HG02678 (cell line): ENCODE measurements around the gene KIF1C.
"Not testable (repeated sequence)": the region's sequence is repeated elsewhere in the genome, so short reads cannot be mapped to it uniquely, and the experiment has no call there.

Experiments
- ATAC-seq: cut with Tn5 transposase; IDR thresholded peaks from one replicate; pipeline ENCODE4 v1.9.1; 2021; ENCODE audit warnings: mild to moderate bottlenecking, moderate library complexity; ENCODE audit not compliant: unreplicated experiment

KIF1C gene

DNA sequence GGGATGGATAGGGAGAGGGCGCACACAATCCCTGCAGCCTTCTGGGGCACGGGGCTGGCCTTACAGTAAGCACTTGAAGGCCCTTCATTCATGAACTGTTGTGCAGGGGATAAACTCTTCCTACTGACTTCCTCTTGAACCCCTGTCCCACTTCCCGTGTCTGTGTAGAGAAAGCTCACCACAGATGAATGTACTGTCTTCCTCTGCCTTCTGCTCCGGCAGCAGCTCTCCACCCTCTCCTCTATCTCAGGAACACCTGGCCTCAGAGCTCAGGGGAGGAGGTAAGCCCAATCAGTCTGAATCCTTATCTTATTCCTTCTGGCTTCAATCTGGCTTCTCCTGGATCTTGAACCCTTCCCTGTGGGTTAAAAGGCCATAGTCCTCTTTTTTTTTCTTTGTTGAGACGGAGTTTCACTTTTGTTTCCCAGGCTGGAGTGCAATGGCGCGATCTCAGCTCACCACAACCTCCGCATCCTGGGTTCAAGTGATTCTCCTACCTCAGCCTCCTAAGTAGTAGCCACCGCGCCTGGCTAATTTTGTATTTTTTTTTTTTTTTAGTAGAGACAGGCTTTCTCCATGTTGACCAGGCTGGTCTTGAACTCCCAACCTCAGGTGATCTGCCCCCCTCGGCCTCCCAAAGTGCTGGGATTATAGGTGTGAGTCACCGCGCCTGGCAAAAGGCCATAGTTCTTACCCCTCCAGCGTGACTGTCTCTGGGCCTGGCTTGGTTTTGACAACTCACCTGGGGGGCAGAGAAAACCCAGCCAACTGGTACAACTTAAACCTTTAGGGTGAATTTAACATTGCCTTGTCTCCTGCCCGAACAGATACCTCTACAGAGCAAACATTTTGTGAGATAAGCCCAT is 44.6 kb downstream of the KIF1C start:
- ATAC-seq = no peak

DNA sequence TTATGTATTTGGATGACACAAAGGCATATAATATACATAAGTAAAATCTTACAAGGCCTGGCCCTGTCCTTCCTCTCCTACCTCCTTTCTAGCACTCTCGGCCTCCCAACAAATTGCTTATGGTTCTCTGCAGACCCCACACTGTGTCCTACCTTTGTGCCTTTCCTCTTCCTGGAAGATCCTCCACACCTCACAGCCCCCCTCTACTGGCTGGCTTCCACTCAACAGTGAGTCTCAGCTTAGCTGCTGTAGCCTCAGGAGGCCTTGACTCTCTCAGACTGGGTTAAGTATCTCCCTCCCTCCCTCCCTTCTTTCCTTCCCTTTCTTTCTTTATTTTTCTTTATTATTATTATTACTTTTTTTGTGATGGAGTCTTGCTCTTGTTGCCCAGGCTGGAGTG is 45.8 kb downstream of the KIF1C start:
- no peak for ATAC-seq

DNA sequence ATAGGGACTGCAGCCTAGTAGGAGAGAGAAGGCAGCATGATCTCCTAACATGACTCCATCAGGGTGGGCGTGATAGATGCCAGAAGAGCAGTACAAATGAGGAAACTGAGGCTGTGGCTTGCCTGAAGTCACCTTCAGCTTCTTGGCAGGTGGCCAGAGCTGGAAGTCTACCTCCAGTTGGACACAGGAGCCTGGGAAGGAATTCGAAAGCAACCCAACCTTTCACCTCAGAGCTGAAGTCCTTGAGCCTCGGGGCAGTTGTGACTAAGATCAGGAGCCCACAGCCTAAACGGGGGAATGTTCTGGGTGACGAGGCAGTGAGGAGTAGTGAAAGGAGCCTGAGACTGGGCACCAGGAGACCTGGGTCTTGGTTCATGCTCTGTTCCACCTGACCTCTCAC is 46.9 kb downstream of the KIF1C start:
- ATAC-seq = no peak

DNA sequence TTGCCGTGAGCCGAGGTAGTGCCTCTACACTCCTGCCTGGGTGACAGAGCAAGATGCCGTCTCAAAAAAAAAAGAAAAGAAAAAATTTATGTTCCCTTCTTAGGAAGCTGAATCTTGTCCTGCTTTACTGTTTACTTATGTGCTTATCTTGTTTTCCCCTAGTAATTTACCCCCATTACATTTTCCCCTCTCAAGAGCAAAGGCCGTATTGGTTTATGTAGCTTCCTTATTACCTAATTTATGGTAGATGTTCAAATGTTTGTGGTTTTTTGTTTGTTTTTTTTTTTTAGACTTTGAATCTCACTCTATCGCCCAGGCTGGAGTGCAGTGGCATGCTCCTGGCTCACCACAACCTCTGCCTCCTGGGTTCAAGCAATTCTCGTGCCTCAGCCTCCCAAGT is 47.7 kb downstream of the KIF1C start:
- no peak for ATAC-seq

DNA sequence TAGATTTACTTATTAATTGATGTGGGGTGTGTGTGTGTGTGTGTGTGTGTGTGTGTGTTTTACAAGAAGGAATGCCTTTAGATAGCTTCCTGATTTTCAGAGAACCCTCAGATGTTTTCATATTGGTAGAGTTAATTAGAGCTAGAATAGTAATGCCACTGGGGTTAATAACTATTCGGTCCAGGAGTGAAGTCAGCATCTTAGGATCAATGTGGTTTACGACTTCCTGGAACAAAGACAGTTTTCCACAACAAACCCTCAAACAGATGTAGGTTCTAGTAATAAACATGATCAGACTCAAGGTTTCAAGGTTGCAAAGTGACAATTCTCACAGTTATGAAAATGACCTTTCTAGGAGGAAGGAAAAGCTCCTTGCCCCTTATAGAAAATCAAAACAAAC is 49.7 kb downstream of the KIF1C start:
- no peak for ATAC-seq

DNA sequence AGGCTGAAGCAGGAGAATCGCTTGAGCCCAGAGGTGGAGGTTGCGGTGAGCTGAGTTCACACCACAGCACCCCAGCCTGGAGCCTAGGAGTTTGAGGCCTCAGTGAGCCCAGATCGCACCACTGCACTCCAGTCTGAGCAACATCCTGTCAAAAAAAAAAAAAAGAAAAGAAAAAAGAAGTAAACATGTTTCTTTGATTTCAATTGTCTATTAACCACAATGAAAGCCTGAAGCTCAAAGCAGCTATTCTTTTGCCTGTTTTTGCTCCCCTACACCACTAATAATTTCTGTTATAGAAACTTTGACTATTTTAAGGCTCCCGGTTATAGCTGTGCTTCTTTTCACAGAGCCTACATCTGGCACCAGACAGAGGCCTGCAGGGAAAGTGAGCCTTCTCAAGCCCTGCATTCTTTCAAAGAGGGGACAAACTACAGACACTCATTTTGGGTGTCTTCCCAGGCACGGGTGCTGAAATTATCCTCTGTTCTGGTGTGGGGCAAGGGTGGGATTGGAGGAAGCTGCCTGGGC is 51.6 kb downstream of the KIF1C start:
- ATAC-seq = no peak

DNA sequence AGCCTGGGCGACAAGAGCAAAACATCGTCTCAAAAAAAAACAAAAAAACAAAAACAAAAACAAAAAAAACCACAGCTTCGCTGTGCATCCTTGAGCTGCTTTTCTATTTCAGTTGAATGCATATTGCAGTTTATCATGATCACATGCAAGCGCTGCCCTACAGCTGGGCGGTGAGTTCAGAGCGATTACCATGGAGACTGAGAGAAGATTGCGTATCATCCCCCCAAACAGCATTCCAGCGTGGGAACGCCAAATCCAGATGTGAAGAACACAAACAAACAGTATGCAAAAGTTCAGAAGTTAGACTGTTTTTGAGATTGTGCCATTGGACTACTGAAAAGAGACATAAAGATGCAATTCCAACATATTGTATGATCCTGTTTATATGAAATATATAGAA is 52.5 kb downstream of the KIF1C start:
- ATAC-seq = no peak

DNA sequence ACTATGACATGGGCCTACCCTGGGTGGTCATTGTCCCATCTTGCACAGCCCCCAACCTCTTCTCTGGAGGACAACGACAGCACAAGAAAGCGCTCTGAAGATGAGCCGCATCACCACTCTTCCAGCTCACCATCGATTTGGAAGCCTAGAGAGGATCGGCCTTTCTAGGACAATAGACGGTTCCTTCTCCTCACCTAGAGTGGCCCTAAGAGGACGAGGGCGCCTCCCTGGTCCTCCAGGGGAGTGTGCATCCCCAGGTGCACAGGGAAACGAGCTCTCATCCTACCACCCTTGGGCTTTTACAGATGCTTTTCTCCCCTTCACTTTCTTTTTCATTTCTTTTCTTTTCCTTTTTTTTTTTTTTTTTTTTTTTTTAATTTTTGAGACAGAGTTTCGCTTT is 57.8 kb downstream of the KIF1C start:
- ATAC-seq = no peak

DNA sequence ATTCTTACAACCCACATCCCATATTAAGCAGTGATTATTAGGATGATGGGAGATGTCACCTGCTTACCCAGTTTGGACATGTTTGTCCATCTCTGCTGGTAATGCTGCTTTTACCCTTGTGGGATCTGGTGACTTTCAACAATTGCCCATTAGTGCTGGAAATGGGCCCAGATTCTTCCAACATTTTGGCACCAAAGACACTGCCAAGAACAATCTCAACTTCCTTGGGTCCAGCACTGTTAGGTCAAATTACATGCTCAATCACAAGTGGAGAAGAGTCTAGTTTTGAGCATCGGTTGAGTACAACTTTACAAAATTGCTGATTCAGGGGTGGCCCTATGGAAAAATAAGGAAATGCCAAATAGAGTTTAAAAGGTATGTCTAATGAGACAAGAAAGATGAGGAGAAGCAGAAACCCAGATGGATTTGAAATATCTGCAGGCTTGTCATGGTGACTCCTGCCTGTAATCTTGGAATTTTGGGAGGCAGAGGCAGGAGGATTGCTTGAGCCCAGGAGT is 67.5 kb downstream of the KIF1C start:
- ATAC-seq = no peak

DNA sequence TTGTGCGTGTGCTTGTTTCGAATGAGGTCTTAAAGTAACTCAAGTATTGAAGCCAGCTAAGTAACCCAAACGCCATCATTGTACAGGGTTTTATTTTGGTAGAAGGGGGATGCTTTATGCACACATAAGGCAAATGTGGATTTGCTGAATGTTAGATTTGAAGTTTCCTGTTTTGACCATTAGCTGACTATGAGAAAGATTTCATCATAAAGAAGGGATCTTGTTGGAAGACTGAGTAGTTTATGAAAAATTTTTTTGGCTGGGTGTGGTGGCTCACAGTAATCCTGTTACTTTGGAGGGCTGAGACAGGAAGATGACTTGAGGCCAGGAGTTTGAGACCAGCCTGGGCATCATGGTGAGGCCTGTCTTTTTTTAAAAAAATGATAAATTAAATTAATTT is 70.5 kb downstream of the KIF1C start:
- ATAC-seq = no peak

DNA sequence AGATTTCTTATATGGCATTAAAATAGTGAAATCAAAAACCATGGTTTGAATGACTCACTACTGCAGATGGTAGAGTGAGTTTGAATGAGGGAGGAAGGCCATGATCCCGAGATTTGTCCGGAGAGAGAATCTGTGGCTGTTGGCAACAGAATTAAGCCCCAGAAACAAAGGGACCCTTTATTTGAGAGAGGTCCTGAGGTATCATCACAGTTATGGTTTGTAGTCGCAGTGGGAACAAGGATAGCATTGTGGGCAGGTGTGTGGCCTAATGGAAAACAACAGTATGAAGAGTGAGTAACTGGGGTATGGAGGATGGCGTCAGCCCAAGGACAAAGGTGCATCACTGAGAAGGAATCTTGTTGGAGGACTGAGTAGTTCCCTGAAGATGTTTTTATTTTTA is 72.0 kb downstream of the KIF1C start:
- no peak for ATAC-seq

DNA sequence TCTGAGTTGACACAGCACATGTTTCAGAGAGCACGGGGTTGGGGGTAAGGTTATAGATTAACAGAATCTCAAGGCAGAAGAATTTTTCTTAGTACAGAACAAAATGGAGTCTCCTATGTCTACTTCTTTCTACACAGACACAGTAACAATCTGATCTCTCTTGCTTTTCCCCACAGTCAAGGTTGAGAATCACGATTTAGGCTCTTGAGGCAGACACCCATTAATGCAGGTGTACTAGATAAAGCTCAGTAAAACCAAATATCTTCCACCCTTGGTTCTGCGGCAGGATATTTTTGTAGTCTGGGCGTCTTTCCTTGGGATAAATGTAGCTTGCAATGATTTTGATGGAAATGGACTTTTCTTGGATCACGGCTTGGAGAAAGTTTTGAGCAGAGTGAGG is 77.7 kb downstream of the KIF1C start:
- ATAC-seq = not testable (repeated sequence)

DNA sequence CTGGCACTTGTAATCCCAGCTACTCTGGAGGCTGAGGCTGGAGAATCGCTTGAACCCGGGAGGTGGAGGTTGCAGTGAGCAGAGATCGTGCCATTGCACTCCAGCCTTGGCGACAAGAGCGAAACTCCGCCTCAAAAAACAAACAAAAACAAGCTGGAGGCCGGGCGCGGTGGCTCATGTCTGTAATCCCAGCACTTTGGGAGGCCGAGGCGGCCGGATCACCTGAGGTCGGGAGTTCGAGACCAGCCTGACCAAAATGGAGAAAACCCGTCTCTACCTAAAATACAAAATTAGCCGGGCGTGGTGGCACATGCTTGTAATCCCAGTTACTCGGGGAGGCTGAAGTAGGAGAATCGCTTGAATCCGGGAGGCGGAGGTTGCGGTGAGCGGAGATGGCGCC is 79.5 kb downstream of the KIF1C start:
- ATAC-seq = not testable (repeated sequence)

DNA sequence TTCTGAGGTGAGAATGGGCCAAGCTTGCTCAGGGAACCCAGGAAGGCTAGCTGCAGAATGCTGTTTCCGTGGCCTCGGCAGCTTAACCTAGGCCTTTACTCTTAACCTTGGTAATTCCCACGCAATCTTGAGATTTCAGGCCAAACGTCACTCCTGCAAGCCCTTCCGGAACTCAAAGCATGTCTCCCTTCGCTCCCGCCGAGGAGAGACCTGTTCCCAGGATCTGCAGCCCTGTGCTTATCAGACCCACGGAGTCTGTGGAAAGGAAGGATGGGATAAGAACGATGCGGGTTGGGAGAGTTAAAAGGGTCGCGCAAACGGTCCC is 80.0 kb downstream of the KIF1C start:
- no peak for ATAC-seq
